ENCODE measurements around the gene SHROOM3.

- TF ChIP-seq, protein P1, sequence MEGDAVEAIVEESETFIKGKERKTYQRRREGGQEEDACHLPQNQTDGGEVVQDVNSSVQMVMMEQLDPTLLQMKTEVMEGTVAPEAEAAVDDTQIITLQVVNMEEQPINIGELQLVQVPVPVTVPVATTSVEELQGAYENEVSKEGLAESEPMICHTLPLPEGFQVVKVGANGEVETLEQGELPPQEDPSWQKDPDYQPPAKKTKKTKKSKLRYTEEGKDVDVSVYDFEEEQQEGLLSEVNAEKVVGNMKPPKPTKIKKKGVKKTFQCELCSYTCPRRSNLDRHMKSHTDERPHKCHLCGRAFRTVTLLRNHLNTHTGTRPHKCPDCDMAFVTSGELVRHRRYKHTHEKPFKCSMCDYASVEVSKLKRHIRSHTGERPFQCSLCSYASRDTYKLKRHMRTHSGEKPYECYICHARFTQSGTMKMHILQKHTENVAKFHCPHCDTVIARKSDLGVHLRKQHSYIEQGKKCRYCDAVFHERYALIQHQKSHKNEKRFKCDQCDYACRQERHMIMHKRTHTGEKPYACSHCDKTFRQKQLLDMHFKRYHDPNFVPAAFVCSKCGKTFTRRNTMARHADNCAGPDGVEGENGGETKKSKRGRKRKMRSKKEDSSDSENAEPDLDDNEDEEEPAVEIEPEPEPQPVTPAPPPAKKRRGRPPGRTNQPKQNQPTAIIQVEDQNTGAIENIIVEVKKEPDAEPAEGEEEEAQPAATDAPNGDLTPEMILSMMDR (IDR thresholded peaks at IDR 0.05), result no peak
- TF ChIP-seq ZFX (IDR thresholded peaks at IDR 0.05; ENCODE audit: borderline replicate concordance), result no peak
These were observed 7.8 kb downstream of the SHROOM3 start for GRCh38 chr4:76442807-76443206.
